Stimulated activated CD4-positive, alpha-beta T cell treated with anti-CD3 and anti-CD28 coated beads, Interleukin-12 subunit alpha, Interleukin-12 subunit beta, amount 100 ng/mL, for 48 hours (primary cell): ENCODE results near the gene PRDX3.

Experiments used
- DNase-seq, 3 donors: peaks; one replicate each; pipeline ENCODE4 v3.0.0-alpha.2; 2020; ENCODE audit warnings: low read depth in 2 of 3, low spot score in 1 of 3

PRDX3 gene

GRCh38 chr10:119131512-119132240, 46.9 kb downstream of the PRDX3 start:
- DNase-seq = peak; percentile 25 to 49 (median 26)

GRCh38 chr10:119129721-119130120, 48.9 kb downstream of the PRDX3 start:
- DNase-seq = no peak

GRCh38 chr10:119125942-119126341, 52.7 kb downstream of the PRDX3 start:
- no peak for DNase-seq

DNA sequence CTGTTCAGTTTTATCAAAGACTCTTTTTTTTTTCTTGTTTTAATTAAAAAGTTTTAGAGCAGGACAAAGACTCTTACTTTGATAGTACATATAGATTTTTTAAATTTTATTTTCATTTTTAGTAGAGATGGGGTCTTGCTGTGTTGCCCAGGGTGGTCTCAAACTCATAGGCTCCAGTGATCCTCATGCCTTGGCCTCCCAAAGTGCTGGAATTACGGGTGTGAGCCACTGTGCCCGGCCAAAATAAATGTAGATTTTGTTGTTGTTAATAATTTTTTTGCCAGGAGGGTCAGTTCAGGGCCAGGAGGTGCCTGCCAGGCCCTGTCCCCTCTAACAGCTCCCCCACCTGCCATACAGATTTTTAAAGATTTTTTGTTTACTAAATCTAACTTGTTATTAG, 57.7 kb downstream of the PRDX3 start:
- DNase-seq = no peak

- DNase-seq = no peak
Measured at GRCh38 chr10:119120413-119120867, 58.2 kb downstream of the PRDX3 start.

DNA sequence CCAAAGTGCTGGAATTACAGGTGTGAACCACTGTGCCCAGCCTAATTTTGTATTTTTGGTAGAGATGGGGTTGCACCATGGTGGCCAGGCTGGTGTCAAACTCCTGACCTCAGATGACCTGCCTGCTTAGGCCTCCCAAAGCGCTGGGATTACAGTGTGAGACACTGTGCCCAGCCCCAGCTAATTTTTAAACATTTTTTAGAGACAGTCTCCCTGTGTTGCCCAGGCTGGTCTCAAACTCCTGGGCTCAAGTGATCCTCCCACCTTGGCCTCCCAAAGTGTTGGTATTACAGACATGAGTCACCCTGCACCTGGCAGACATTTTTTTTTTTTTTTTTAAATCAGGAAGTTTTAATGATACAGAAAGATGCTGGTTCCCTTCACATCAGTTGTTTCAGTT, 59.2 kb downstream of the PRDX3 start:
- no peak for DNase-seq

DNA sequence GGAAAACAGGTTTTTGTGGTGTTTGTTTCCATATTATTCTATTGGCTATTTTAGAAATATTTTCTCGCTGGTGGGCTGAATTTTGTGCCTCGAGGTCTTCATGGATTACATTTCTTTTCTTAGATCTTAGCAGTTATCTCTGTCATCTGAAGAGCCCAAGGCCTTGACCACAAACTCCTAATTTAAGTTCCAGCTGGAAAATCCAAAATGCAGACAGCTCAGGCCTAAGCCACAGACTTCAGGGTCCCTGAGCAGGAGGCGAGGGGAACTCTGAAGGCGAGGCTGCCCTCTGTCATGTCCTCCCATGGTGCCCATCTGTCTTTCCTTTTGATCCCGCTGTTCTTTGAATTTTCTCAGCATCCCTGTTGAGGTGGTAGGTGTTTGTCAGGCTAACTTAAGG, 60.4 kb downstream of the PRDX3 start:
- no peak for DNase-seq
